ENCODE data around the gene EFCAB13. TPM values are rescaled to one million over a fixed set of nuclear protein-coding genes. Genes with fewer than 3 reads are reported as not detected.

Gene EFCAB13
- total RNA-seq, 1 donor from 2014 or later = 15.4 TPM

GRCh38 chr17:47291242-47291873 is 32.4 kb upstream of the EFCAB13 start:
- no peak for DNase-seq (ENCODE audit: low spot score)

- no peak for DNase-seq (ENCODE audit: low spot score)
Observed at GRCh38 chr17:47292206-47292605, 31.5 kb upstream of the EFCAB13 start.

- DNase-seq (ENCODE audit: low spot score) = no peak
Observed at GRCh38 chr17:47295037-47295873, 28.5 kb upstream of the EFCAB13 start.

- no peak for DNase-seq (ENCODE audit: low spot score)
Observed at GRCh38 chr17:47295874-47296255, 27.9 kb upstream of the EFCAB13 start.

- DNase-seq (ENCODE audit: low spot score) = no peak
Observed at GRCh38 chr17:47297661-47298400, 25.9 kb upstream of the EFCAB13 start.

GRCh38 chr17:47298712-47299111 is 25.0 kb upstream of the EFCAB13 start:
- no peak for DNase-seq (ENCODE audit: low spot score)

GRCh38 chr17:47299239-47299910 is 24.4 kb upstream of the EFCAB13 start:
- DNase-seq (ENCODE audit: low spot score) = no peak

GRCh38 chr17:47300718-47301117 is 23.0 kb upstream of the EFCAB13 start:
- no peak for DNase-seq (ENCODE audit: low spot score)

GRCh38 chr17:47301161-47301560 is 22.6 kb upstream of the EFCAB13 start:
- no peak for DNase-seq (ENCODE audit: low spot score)

- DNase-seq (ENCODE audit: low spot score) = no peak
Observed at GRCh38 chr17:47301831-47302230, 21.9 kb upstream of the EFCAB13 start.

- DNase-seq (ENCODE audit: low spot score) = no peak
Observed at GRCh38 chr17:47304186-47304585, 19.6 kb upstream of the EFCAB13 start.

GRCh38 chr17:47305302-47305923 is 18.3 kb upstream of the EFCAB13 start:
- DNase-seq (ENCODE audit: low spot score) = no peak

- no peak for DNase-seq (ENCODE audit: low spot score)
Observed at GRCh38 chr17:47310186-47310733, 13.5 kb upstream of the EFCAB13 start.

- no peak for DNase-seq (ENCODE audit: low spot score)
Observed at GRCh38 chr17:47311420-47311819, 12.3 kb upstream of the EFCAB13 start.

- no peak for DNase-seq (ENCODE audit: low spot score)
Observed at GRCh38 chr17:47315451-47316266, 8.1 kb upstream of the EFCAB13 start.

GRCh38 chr17:47316311-47316710 is 7.4 kb upstream of the EFCAB13 start:
- DNase-seq (ENCODE audit: low spot score) = no peak

GRCh38 chr17:47317119-47317518 is 6.6 kb upstream of the EFCAB13 start:
- DNase-seq (ENCODE audit: low spot score) = no peak

GRCh38 chr17:47318197-47318918 is 5.4 kb upstream of the EFCAB13 start:
- no peak for DNase-seq (ENCODE audit: low spot score)

- DNase-seq (ENCODE audit: low spot score) = no peak
Observed at GRCh38 chr17:47320879-47321502, 2.8 kb upstream of the EFCAB13 start.

Measured in ureter (tissue), 1 donor.